EH (cell line): ENCODE data around the gene RIC8B.
"Not testable (repeated sequence)": the region's sequence is repeated elsewhere in the genome, so short reads cannot be mapped to it uniquely, and the experiment has no call there.

Experiments used
- DNase-seq: peaks from one replicate; pipeline ENCODE4 v3.0.0-alpha.2; 2015; ENCODE audit warnings: low read depth

The RIC8B gene

GRCh38 chr12:106774005-106774807, at the start of gene RIC8B:
Gene RIC8B, plus strand, starts transcription at chr12:106774682. Its CDS starts 64 bp downstream, at chr12:106774746.
- DNase-seq: peak; percentile 100

GRCh38 chr12:106724934-106725333, 49.5 kb upstream of the RIC8B start:
- DNase-seq: no peak

- not testable (repeated sequence) for DNase-seq
Measured at GRCh38 chr12:106726603-106727202, 47.8 kb upstream of the RIC8B start.

GRCh38 chr12:106729611-106730010, 44.9 kb upstream of the RIC8B start:
- no peak for DNase-seq

GRCh38 chr12:106732890-106733289, 41.6 kb upstream of the RIC8B start:
- no peak for DNase-seq

GRCh38 chr12:106733660-106734059, 40.8 kb upstream of the RIC8B start:
- DNase-seq: no peak

GRCh38 chr12:106736051-106736957, 38.2 kb upstream of the RIC8B start:
- DNase-seq: peak; percentile 9

- DNase-seq: no peak
Measured at GRCh38 chr12:106739318-106739717, 35.2 kb upstream of the RIC8B start.

- peak; percentile 53 for DNase-seq
Measured at GRCh38 chr12:106739815-106740530, 34.5 kb upstream of the RIC8B start.

- no peak for DNase-seq
Measured at GRCh38 chr12:106740818-106741217, 33.7 kb upstream of the RIC8B start.

- no peak for DNase-seq
Measured at GRCh38 chr12:106741247-106741646, 33.2 kb upstream of the RIC8B start.

GRCh38 chr12:106743270-106743988, 31.1 kb upstream of the RIC8B start:
- no peak for DNase-seq

GRCh38 chr12:106744600-106744999, 29.9 kb upstream of the RIC8B start:
- no peak for DNase-seq

GRCh38 chr12:106745181-106745745, 29.2 kb upstream of the RIC8B start:
- no peak for DNase-seq

- no peak for DNase-seq
Measured at GRCh38 chr12:106747973-106748436, 26.5 kb upstream of the RIC8B start.

- DNase-seq: no peak
Measured at GRCh38 chr12:106750524-106750923, 24.0 kb upstream of the RIC8B start.

GRCh38 chr12:106753526-106753925, 21.0 kb upstream of the RIC8B start:
- DNase-seq: no peak

GRCh38 chr12:106754331-106754730, 20.2 kb upstream of the RIC8B start:
- no peak for DNase-seq

GRCh38 chr12:106757623-106758348, 16.7 kb upstream of the RIC8B start:
- DNase-seq: no peak
